Measurements from ENCODE around the gene ZNF567.
"Not testable (repeated sequence)": the region's sequence is repeated elsewhere in the genome, so short reads cannot be mapped to it uniquely, and the experiment has no call there.

Gene ZNF567

DNA sequence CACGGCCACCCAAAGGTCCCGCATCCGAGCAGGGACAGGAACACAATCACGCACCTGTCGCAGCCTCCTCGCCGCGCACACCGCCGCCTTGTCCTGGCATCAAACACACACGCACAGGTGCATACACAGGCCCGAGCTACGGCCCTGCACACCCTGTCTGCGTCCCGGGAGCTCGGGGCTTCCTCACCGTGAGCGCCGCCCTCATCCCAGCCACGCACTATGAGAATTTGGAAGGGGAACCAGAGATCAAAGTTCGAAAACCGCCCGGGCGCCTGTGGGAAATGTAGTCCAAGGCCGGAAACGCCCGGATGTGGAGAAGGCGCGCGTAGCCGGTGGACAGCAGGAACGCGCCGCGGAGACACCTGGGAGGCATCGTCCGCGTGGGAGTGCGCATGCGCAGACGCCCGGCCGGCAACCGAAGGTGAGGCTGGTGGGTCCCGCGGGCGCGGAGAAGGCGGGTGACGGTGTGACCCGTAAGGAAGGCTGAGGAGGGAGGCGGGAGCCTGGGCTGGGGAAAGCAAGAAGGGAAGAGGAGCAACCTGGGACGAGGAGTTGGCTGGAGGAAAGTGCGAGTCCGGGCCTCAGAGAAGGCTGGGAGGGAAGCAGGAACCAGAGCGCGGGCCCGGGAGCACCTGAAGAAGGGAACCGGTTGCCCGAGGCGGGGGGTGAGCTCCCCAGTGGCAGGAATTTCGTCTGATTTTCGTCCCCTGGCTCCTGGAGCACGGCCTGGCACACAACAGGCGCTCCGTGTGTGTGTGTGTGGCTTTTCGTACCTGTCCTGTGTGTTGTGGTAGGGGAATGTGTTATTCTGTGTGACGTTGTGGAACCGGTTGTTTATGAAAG, at the start of gene ZNF567:
ZNF567 (plus strand) TSS at position 399 of the 843 bp plus-strand sequence. CDS start 7,256 bp downstream, outside the sequence.
- DNase-seq (ENCODE audit: low read depth, low spot score): peak; percentile 70

GRCh38 chr19:36638862-36639510, 48.4 kb upstream of the ZNF567 start:
- DNase-seq (ENCODE audit: low read depth, low spot score): no peak

DNA sequence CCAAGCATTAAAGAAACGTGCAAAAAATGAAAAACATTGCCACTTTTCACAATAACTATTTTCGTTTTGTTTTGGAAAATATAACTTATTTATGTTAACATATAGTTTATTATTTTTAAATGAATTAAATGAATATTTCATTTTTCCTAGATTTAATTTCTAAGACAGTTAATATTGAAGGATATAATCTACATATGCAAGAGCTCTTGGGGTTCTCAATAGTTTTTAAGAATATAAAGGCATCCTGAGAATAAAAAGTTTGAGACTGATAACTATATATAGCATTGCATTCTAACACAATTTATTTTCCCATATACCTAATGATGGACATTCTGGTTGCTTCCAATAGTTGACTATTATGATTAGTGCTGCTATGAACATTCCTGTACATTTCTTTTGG, 40.7 kb upstream of the ZNF567 start:
- no peak for DNase-seq (ENCODE audit: low read depth, low spot score)

DNA sequence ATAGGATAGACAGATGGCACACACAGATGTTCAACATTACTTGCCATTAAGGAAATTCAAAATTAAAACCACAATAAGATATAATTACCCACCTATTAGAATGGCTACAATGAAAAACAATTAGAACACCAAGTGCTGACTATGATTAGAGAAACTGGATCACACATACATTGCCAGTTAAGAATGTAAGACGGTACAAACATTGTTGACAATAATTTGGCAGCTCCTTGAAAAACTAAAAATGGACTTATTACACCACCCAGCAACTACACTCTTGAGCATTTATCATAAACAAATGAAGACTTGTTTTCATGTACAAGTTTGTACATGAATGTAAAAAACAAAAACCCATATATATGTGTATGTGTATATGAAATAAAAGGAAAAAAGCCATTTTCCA, 34.5 kb upstream of the ZNF567 start:
- no peak for DNase-seq (ENCODE audit: low read depth, low spot score)

DNA sequence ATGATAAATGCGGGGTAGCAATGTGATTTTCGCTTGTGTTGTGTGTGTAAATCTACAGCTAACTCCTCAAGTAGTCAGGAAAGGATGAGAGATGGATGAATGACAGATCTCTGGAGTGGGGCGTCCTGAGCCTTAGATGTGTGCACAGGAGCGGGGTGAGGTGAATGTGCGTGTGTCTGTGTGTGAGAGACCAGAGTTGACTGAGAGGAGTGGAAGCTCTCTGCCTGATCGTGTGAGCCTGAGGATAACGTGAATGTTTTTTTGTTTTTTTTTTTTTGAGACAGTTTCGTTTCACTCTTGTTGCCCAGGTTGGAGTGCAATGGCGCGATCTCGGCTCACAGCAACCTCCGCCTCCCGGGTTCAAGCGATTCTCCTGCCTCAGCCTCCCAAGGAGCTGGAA, 21.6 kb upstream of the ZNF567 start:
- DNase-seq (ENCODE audit: low read depth, low spot score): no peak

- DNase-seq (ENCODE audit: low read depth, low spot score): no peak
Observed at GRCh38 chr19:36668646-36669045, 18.8 kb upstream of the ZNF567 start.

GRCh38 chr19:36672368-36672767, 15.0 kb upstream of the ZNF567 start:
- no peak for DNase-seq (ENCODE audit: low read depth, low spot score)

- no peak for DNase-seq (ENCODE audit: low read depth, low spot score)
Observed at GRCh38 chr19:36674201-36674600, 13.2 kb upstream of the ZNF567 start.

- DNase-seq (ENCODE audit: low read depth, low spot score): no peak
Observed at GRCh38 chr19:36679455-36679854, 8.0 kb upstream of the ZNF567 start.

- DNase-seq (ENCODE audit: low read depth, low spot score): no peak
Observed at GRCh38 chr19:36685835-36686234, 1.6 kb upstream of the ZNF567 start.

DNA sequence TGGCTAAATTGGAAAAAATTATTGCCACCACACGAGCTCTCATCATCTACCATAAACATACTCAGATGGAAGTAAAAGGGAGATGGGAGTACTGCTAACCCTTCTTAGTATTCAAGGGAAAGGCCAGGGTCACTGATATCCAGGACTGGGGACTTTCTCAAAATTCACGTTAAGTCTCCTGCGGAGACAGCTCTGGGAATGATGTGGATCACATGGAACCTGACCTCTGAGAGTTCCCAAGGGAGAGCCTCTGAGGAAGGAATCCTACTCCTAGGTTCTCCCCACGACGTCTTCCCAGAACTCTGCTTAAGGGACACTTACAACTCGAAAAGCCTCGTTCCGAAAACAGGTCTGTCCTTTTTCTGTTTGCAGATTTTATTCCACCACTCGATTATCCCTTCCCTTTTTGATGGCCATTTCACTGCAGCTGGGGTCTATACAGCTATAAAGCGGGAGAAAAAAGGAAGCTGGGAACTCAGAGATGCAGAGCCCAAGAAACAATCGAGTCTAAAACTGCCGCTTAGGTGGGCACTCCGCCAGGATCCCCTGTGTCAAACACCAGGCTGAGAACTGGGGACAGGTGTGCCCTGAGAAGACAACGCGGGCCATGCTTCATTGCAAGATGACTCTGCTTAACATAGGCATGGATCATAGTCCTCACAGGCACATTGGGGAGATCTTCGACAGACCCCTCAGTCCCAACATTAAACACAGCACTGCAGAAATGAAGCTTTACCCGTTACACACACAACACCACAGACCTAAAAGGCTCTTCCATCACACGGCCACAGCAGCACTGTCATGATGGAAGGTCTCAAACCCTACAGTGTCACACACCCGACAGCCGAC, 823 bp upstream of the ZNF567 start:
- DNase-seq (ENCODE audit: low read depth, low spot score): no peak

- DNase-seq (ENCODE audit: low read depth, low spot score): no peak
Observed at GRCh38 chr19:36688058-36688457, 646 bp downstream of the ZNF567 start.

GRCh38 chr19:36707134-36707533, 19.7 kb downstream of the ZNF567 start:
- DNase-seq (ENCODE audit: low read depth, low spot score): no peak

GRCh38 chr19:36709423-36709822, 22.0 kb downstream of the ZNF567 start:
- no peak for DNase-seq (ENCODE audit: low read depth, low spot score)

GRCh38 chr19:36719687-36720556, 32.5 kb downstream of the ZNF567 start:
- no peak for DNase-seq (ENCODE audit: low read depth, low spot score)

- not testable (repeated sequence) for DNase-seq (ENCODE audit: low read depth, low spot score)
Observed at GRCh38 chr19:36736166-36736565, 48.8 kb downstream of the ZNF567 start.

GRCh38 chr19:36745870-36746269, 58.5 kb downstream of the ZNF567 start:
- no peak for DNase-seq (ENCODE audit: low read depth, low spot score)

- DNase-seq (ENCODE audit: low read depth, low spot score): no peak
Observed at GRCh38 chr19:36747750-36748149, 60.3 kb downstream of the ZNF567 start.

- no peak for DNase-seq (ENCODE audit: low read depth, low spot score)
Observed at GRCh38 chr19:36748431-36749275, 61.2 kb downstream of the ZNF567 start.

- not testable (repeated sequence) for DNase-seq (ENCODE audit: low read depth, low spot score)
Observed at GRCh38 chr19:36749613-36750012, 62.2 kb downstream of the ZNF567 start.
